Middle frontal gyrus (tissue), 1 donor: ENCODE measurements around the gene C16orf92.
"Not testable (repeated sequence)": the region's sequence is repeated elsewhere in the genome, so short reads cannot be mapped to it uniquely, and the experiment has no call there.

Source experiments
- DNase-seq: peaks from one replicate; pipeline ENCODE4 v3.0.0-alpha.2; 2015; ENCODE audit warnings: low spot score; ENCODE audit errors: extremely low spot score

C16orf92 gene

DNA sequence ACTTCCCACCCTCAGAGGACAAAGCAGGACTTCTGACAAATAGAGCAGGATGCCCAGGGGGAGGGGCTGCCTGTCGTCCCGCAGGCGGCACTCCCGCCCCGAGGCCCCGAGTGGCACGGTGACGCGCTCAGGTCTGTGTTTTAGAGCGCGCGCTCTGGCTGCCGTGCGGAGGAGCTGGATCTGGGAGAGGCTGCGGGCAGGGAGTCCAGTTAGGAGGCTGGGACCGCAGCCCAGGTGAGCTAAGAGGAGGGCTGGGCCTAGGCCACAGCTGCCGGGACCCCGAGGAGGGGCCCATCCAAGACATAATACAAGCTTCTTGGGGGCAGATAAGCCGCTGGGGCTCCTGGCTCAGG is 18.6 kb upstream of the C16orf92 start:
- no peak for DNase-seq

DNA sequence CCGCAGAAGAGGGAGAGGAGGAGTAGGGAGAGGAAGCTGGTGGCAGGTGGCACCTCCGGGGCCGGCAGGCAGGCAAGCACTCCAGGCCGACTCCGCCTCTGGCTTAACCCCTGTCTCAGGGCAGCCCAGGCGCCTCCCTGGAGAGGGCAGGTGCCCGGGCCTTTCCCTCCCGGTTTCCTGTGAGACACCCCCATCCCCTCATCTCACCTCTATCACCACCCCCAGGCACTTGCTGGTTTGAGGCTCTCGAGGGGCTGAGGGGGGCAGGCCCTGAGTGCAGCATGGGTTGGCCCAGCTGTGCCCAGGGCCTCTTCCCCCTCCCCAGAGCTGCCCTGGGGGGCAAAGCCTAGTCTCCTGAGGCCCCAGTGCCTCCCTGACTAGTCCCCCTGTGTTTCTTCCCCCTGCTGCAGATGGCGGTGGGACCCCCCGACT is 18.2 kb upstream of the C16orf92 start:
- DNase-seq, result no peak

- no peak for DNase-seq
These were observed 17.5 kb upstream of the C16orf92 start for GRCh38 chr16:30005341-30006094.

- DNase-seq, result no peak
These were observed 16.9 kb upstream of the C16orf92 start for GRCh38 chr16:30006095-30006473.

DNA sequence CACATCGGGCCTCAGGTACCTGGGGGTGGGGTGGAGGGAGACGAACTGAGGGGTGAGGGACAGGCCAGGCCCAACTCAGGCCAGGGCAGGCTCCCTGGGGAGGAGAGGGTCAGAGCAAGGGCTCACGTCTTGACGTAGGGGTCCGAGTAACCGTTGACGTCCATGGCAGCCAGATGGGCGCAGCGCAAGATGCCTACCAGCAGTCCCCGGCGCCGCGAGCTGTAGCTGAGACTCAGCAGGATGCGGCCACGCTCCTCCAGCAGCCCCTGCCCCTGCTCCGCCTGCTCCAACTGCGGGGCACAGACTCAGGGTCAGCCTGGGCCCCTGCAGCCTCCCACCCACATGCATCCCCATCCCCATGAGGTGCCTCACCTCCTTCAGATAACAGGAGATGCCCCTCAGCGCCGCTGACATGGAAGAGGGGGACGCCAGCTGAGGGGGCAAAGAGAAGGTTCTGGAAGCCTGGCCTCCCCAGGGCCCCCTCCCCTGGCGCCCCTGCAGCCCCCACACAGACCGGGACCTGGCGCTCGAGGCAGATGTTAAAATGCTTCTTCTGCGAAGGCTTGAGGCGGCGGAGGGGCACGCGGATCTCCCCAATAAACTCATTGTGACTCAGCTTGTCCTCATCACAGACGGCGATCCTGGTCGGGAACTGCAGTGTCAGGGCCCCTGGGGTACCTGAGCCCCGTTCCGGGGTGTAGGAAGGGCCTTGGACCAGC is 16.2 kb upstream of the C16orf92 start:
- no peak for DNase-seq

GRCh38 chr16:30007378-30007895 is 15.6 kb upstream of the C16orf92 start:
- DNase-seq, result no peak

DNA sequence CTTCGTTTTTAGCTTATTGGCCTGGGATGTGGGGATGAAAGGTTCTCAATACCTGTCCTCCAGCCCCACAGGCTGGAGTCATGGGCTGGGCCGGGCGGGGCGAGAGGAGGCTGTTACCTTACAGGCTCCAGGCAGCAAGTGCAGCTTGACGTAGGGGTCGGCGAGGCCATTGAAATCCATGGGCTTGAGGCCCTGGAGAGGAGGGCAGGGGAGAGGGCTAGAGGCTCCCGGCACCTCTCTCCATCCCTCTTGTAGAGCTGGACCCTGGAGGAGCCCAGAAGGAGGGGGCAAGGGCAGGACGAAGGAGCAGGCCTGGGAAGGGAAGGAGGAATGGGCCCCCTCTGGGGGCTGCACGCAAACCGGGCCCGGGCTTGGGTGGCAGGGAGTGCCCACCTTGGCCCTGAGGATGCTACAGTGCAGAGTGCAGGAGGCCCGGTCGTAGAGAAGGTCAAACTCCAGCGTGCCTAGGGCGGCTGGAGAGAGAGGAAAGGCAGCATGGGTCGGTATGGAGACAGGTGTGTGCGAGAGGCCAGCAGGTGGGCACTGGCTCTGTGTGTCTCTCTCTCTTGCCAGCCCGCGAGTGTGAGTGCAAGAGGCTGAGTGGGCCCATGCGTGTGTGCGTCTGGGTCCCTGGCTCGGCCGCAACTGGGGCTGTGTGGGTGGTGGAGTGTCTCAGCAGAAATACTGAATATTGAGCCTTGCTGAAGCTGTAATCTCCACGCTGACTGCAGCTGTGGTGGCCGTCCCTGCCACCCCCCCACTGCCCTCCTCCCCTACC is 13.7 kb upstream of the C16orf92 start:
- DNase-seq, result no peak

- DNase-seq, result no peak
These were observed 12.8 kb upstream of the C16orf92 start for GRCh38 chr16:30009990-30010843.

DNA sequence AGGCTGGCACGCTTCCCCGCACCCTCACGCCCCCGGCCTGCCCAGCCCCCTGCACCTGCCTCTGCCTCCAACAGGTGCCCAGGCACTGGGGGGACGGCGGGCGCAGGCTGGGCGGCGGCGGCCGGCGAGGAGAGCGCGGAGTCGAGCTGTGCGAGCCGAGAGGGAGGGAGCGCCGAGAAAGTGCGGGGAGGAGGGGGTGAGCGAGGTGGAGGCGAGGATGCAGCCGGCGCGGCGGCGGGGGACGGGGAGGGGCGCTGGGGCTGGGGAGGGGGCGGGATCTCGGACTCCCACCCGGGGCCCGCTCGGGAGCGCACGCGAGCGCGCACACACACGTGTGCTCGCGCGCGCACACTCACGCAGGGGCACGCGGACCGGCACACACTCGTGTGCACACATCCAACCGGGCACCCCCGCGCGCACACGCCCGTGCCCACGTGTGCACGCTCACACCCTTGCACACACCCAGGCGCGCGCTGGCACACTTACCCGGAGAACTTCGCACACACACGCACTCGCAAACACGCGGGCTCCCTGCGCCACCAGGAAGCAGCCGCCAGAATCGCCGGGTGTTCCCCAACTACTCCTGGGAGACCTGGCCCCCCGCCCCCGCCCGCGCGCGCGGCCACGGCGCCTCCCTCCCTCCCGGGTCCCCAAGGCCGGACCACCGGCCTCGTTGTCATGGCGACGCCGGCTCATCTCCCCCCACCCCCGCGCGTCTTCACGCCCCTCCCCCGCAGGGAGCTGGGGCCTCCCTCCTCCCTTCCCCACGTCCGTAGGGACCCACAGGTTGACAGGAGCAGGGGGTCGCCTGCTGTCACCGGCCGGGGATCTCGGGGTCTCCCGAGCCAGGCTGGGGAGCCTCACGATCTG is 11.9 kb upstream of the C16orf92 start, which contains the start of gene DOC2A:
Gene DOC2A (minus strand): TSS at position 184 of the 870 bp plus-strand sequence. CDS start 805 bp downstream, outside the sequence.
- no peak for DNase-seq

GRCh38 chr16:30011714-30012504 is 11.1 kb upstream of the C16orf92 start:
- DNase-seq, result no peak

GRCh38 chr16:30012598-30012997 is 10.4 kb upstream of the C16orf92 start:
- DNase-seq, result not testable (repeated sequence)

DNA sequence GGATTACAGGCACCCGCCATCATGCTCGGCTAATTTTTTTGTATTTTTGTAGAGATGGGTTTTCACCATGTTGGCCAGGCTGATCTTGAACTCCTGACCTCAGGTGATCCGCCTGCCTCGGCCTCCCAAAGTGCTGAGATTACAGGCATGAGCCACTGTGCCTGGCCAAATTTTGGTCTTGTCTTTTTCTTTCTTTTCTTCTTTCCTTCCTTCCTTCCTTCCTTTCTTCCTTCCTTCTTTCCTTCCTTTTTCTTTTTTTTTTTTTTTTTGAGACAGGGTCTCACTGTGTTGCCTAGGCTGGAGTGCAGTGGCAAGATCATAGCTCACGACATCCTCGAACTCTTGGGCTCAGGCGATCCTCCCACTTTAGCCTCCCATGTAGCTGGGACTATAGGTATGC is 7.5 kb upstream of the C16orf92 start:
- not testable (repeated sequence) for DNase-seq

DNA sequence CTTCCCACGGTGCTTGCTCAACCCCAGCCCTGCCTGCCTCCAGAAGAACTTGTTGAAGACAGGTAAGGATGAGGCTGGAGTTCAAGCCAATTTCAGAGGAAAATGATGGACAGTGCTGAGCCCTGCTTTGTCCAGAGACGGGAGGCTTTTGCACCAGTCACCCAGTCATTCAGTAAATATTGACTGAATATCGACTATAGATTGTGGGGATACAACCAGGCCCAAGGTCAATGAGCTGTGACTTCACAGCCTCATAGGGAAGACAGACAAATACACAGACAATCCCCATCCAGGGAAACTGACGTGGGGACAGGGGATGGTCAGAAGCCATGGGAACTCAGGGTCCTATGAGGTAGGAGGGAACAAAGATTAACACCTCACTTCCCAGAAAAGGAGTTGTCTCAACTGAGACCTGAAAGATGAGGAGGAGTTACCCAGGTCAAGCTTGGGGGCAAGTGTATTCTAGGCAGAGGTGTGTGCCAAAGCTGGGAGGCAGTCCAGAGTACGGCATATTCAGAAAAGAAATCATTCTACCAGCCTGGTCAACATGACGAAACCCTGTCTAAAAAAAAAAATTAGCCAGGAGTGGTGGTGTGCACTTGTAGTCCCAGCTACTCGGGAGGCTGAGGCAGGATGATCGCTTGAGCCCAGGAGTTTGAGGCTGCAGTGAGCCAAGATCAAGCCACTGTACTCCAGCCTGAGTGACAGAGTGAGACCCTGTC is 6.3 kb upstream of the C16orf92 start:
- DNase-seq, result no peak

DNA sequence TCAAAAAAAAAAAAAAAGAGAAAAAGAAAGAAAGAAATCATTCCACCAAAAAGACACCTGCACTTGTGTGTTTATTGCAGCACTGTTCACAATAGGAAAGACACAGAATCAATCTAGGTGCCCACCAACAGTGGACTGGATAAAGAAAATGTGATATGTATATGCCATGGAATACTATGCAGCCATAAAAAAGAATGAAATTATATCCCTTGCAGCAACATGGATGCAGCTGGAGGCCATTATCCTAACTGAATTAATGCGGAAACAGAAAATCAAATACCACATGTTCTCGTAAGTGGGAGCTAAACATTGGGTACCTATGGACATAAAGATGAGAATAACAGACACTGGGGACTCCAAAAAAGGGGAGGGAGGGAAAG is 5.7 kb upstream of the C16orf92 start:
- no peak for DNase-seq

DNA sequence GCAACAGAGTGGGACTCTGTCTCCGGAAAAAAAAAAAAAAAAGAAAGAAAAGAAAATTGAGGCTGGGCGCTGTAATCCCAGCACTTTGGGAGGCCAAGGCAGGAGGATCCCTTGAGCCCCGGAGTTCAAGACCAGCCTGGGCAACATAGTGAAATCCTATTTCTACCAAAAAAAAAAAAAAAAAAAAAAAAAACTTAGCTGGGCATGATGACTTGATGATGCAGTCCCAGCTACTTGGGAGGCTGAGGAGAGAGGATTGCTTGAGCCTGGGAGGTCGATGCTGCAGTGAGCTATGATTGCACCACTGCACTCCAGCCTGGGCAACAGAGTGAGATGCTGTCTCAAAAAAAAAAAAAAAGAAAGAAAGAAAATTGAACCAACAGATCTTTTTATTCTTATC is 5.1 kb upstream of the C16orf92 start:
- DNase-seq, result not testable (repeated sequence)

- no peak for DNase-seq
These were observed 4.3 kb upstream of the C16orf92 start for GRCh38 chr16:30018731-30019158.

GRCh38 chr16:30023586-30023985 is 588 bp downstream of the C16orf92 start:
- no peak for DNase-seq

DNA sequence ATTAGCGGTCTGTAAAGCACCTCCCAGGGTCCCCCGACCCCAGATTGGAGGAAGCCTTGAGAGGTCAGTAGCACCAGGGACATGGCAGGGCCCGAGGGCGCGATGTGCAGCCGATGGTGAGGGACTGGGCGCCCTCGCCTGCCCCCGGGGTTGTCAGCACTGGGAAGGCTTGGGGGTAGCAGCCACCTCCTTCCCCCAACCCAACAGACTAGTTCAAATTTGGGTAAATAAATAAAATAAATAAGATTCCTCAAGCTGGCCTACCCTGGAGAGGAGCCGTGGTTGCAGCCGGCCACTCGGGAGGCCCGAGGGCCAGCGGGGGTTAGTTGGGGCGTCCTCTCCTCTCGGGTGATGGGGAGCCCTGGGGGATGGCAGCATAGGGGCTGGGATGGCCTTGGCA is 1.5 kb downstream of the C16orf92 start:
- no peak for DNase-seq
